RWPE2 (cell line): ENCODE data around the gene EDAR.
A peak's percentile ranks its signal among the peaks of the same experiment; 100 is the strongest.

Source experiments
- ATAC-seq: fragments of 200-7000 bp; cut with Tn5 transposase; 3 replicates; pipeline ENCODE4 v1.9.1; 2021; ENCODE audit warnings: low read depth
- DNase-seq: peaks from one replicate; pipeline ENCODE4 v3.0.0-alpha.2; 2020; ENCODE audit warnings: low spot score
- H3K27ac ChIP-seq: fragments of 450-650 bp; 2 replicates; pipeline ENCODE4 v1.5.1; 2017; ENCODE audit warnings: mild to moderate bottlenecking; ENCODE audit not compliant: poor library complexity, severe bottlenecking
- H3K27me3 ChIP-seq: fragments of 250-450 bp; sonication (Bioruptor Pico); 2 replicates; pipeline ENCODE4 v1.5.1; 2021; ENCODE audit warnings: mild to moderate bottlenecking, moderate library complexity; ENCODE audit not compliant: insufficient read depth, poor library complexity, severe bottlenecking
- H3K36me3 ChIP-seq: fragments of 250-450 bp; sonication (Bioruptor Pico); 2 replicates; pipeline ENCODE4 v1.5.1; 2020; ENCODE audit warnings: low read depth, mild to moderate bottlenecking, moderate library complexity
- H3K4me1 ChIP-seq: fragments of 250-450 bp; sonication (Bioruptor Pico); 2 replicates; pipeline ENCODE4 v1.5.1; 2021; ENCODE audit warnings: mild to moderate bottlenecking, moderate library complexity; ENCODE audit not compliant: insufficient read depth, poor library complexity, severe bottlenecking
- H3K4me3 ChIP-seq: fragments of 250-450 bp; sonication (Bioruptor Pico); 2 replicates; pipeline ENCODE4 v1.5.1; 2021; ENCODE audit warnings: mild to moderate bottlenecking, moderate library complexity; ENCODE audit not compliant: severe bottlenecking
- H3K9me3 ChIP-seq: fragments of 250-450 bp; sonication (Bioruptor Pico); 2 replicates; pipeline ENCODE4 v1.5.1; 2021; ENCODE audit warnings: mild to moderate bottlenecking, moderate library complexity; ENCODE audit not compliant: severe bottlenecking
- TF ChIP-seq, protein P1 (sequence below): fragments of 450-650 bp; IDR thresholded peaks from one replicate; pipeline ENCODE4 v1.5.1; 2017; ENCODE audit warnings: mild to moderate bottlenecking, moderate library complexity; ENCODE audit not compliant: poor library complexity, severe bottlenecking

EDAR gene

GRCh38 chr2:108936076-108936864 lies 52.8 kb downstream of the EDAR start:
- Histone ChIP-seq H3K9me3 (no peaks in the 10 kb centered on the region), H3K27me3 (no peaks in the 10 kb centered on the region)

DNA sequence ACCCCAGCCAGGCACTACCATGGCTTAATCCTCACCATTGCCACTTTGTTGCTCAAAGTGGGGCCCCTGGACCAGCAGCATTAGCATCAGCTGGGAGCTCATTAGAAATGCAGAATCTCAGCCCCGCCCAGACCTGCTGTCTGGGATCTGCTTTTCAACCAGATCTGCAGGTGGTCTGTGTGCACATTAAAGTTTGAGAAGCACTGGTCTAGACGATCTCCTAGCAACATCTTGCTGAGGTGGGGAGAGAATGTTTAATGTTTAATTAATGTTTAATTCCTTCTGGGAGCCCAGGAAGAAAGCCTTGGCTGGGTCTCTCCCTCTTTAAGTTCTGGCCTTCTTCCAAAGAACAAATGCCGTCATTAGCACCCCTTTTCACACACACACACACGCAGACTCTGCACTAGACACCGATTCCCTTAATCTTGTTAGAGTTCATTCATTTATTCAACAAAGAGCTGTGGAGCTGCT lies 53.7 kb downstream of the EDAR start:
- no peaks in the 10 kb centered on the region for H3K36me3 ChIP-seq
- ATAC-seq = no peak
- no peaks in the 10 kb centered on the region for H3K4me1 ChIP-seq
- TF ChIP-seq, protein P1, sequence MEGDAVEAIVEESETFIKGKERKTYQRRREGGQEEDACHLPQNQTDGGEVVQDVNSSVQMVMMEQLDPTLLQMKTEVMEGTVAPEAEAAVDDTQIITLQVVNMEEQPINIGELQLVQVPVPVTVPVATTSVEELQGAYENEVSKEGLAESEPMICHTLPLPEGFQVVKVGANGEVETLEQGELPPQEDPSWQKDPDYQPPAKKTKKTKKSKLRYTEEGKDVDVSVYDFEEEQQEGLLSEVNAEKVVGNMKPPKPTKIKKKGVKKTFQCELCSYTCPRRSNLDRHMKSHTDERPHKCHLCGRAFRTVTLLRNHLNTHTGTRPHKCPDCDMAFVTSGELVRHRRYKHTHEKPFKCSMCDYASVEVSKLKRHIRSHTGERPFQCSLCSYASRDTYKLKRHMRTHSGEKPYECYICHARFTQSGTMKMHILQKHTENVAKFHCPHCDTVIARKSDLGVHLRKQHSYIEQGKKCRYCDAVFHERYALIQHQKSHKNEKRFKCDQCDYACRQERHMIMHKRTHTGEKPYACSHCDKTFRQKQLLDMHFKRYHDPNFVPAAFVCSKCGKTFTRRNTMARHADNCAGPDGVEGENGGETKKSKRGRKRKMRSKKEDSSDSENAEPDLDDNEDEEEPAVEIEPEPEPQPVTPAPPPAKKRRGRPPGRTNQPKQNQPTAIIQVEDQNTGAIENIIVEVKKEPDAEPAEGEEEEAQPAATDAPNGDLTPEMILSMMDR = no peak
- H3K27ac ChIP-seq = no peak overlapping the region
- no peak overlapping the region for H3K4me3 ChIP-seq
- H3K9me3 ChIP-seq = no peaks in the 10 kb centered on the region
- no peak for DNase-seq
- no peaks in the 10 kb centered on the region for H3K27me3 ChIP-seq

More at GRCh38 chr2:108936076-108936864, 52.8 kb downstream of the EDAR start:
- no peak overlapping the region for H3K27ac ChIP-seq
- DNase-seq (no peak), ATAC-seq (no peak)
- TF ChIP-seq, protein P1 = no peak
- H3K4me1 ChIP-seq = no peaks in the 10 kb centered on the region
- H3K4me3 ChIP-seq = no peak overlapping the region
- no peaks in the 10 kb centered on the region for H3K36me3 ChIP-seq

DNA sequence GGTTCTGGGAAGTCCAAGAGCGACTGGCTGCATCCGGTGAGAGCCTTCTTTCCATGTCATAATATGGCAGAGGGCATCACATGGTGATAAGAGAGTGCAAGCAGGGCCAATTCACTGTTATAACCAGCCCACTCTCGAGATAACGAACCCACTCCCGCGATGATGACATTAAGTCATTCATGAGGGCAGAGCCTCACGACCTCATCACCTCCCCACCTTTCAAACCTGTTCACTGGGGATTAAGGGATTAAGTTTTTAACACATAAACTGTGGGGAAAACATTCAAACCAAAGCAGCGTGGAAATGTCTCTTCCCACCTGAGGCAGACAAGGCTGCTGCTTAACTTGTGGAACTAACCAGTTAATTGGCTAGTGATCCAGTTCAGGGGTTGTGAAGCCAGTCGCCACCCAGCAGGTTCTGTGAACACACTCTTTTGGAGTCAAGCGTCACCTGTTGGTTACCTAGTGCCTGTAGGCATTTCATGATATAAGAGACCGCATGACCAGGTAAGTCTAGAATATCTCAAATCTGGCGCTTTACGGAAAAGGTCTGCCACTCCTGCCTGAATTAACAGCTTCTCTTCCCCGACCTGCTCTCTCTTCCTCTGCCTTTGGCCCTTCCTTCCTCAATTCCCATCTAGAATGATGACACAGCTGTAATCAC lies 54.3 kb downstream of the EDAR start:
- ATAC-seq (no peak), DNase-seq (no peak)
- H3K4me1 ChIP-seq = no peaks in the 10 kb centered on the region
- TF ChIP-seq, protein P1 = no peak
- H3K4me3 ChIP-seq = no peak overlapping the region
- no peak overlapping the region for H3K27ac ChIP-seq
- no peaks in the 10 kb centered on the region for H3K9me3 ChIP-seq
- H3K27me3 ChIP-seq = no peaks in the 10 kb centered on the region
- H3K36me3 ChIP-seq = no peaks in the 10 kb centered on the region

- H3K27me3 ChIP-seq = no peaks in the 10 kb centered on the region
- no peak overlapping the region for H3K4me3 ChIP-seq
- TF ChIP-seq, protein P1 = no peak
- no peak overlapping the region for H3K27ac ChIP-seq
- no peaks in the 10 kb centered on the region for H3K36me3 ChIP-seq
- H3K9me3 ChIP-seq = no peaks in the 10 kb centered on the region
- H3K4me1 ChIP-seq = no peaks in the 10 kb centered on the region
- no peak for ATAC-seq
- no peak for DNase-seq
Measured at GRCh38 chr2:108934151-108934550, 54.9 kb downstream of the EDAR start.

GRCh38 chr2:108933691-108934117 lies 55.3 kb downstream of the EDAR start:
- H3K27me3 ChIP-seq = no peaks in the 10 kb centered on the region
- no peak overlapping the region for H3K27ac ChIP-seq
- peak; percentile 33; the same call in 1 of the 3 replicates for ATAC-seq
- H3K4me1 ChIP-seq = no peaks in the 10 kb centered on the region
- DNase-seq = no peak
- TF ChIP-seq, protein P1 = no peak
- no peak overlapping the region for H3K4me3 ChIP-seq
- no peaks in the 10 kb centered on the region for H3K9me3 ChIP-seq
- no peaks in the 10 kb centered on the region for H3K36me3 ChIP-seq
